HepG2 (cell line): Measurements from ENCODE around the gene BEGAIN. TPM values are rescaled to one million over a fixed set of nuclear protein-coding genes. Genes with fewer than 3 reads are reported as not detected.

Experiments used
- ATAC-seq: fragments of 200-7000 bp; cut with Tn5 transposase; 3 replicates; pipeline ENCODE4 v1.9.1; 2020; ENCODE audit warnings: mild to moderate bottlenecking, moderate library complexity
- BruUV-seq: library from RNA; stranded (reverse); fragments of 400-500 nt; replicated peaks from 2 replicates; lab custom pipeline; 2021; lab: Mats Ljungman, UMichigan
- CTCF ChIA-PET: fragments of 300-600 bp; formaldehyde crosslinking; extraction: SDS; loops from one replicate; lab custom pipeline; 2021; ENCODE audit warnings: low total read pairs, inconsistent platforms, low intra/inter-chr PET ratio; lab: Yijun Ruan, JAX
- POLR2A ChIA-PET: fragments of 350-600 bp; sonication (Branson Sonifier 250); formaldehyde crosslinking; loops from one replicate; lab custom pipeline; 2020; ENCODE audit warnings: antibody characterized with exemption, inconsistent platforms; lab: Yijun Ruan, JAX
- DNase-seq: peaks from one replicate; pipeline ENCODE4 v3.0.0-alpha.2; 2015; ENCODE audit warnings: low spot score
- FAIRE-seq: peaks from 3 replicates; lab custom pipeline; 2011; peaks lifted over from hg19 to GRCh38; lab: Jason Lieb, UNC
- H2AFZ ChIP-seq: one replicate; pipeline ENCODE4 v1.6.1; 2011; ENCODE audit warnings: low read length, inconsistent platforms
- H3K27ac ChIP-seq: fragments of 300-600 bp; 3 replicates; pipeline ENCODE4 v1.8.0; 2011; ENCODE audit warnings: mixed run types, mild to moderate bottlenecking, mixed read lengths, low read length, inconsistent platforms; ENCODE audit not compliant: insufficient read depth; ENCODE audit errors: extremely low read length
- H3K27me3 ChIP-seq, 2 experiments: fragments of 200-600 bp in 1 of 2; 2 replicates in 1 of 2; 3 replicates in 1 of 2; pipeline versions ENCODE4 v1.6.0 to v1.8.0; 2011; ENCODE audit warnings: low read length in 2 of 2, mild to moderate bottlenecking in 2 of 2, moderate library complexity in 2 of 2, inconsistent platforms in 1 of 2; ENCODE audit not compliant: insufficient read depth in 2 of 2, control insufficient read depth in 1 of 2
- H3K36me3 ChIP-seq, 2 experiments: fragments of 200-600 bp in 1 of 2; replicated peaks in 1 of 2; 2 replicates in 1 of 2; 3 replicates in 1 of 2; pipeline versions ENCODE4 v1.5.1 to v1.8.0; 2011; ENCODE audit warnings: low read length in 2 of 2, inconsistent platforms in 1 of 2; ENCODE audit not compliant: insufficient read depth in 2 of 2, control insufficient read depth in 1 of 2
- H3K4me1 ChIP-seq: 2 replicates; pipeline ENCODE4 v1.5.1; 2012; ENCODE audit warnings: low read length, inconsistent platforms; ENCODE audit not compliant: insufficient read depth
- H3K4me2 ChIP-seq: 2 replicates; pipeline ENCODE4 v1.6.0; 2011; ENCODE audit warnings: low read depth, low read length, inconsistent platforms
- H3K4me3 ChIP-seq, 3 experiments: fragments of 200-600 bp in 1 of 3; sonication (generic), shearing (Covaris generic) in 1 of 3; replicated peaks in 1 of 3; 2 replicates each; pipeline ENCODE4 v1.5.1; 2011 to 2016; ENCODE audit warnings: low read length in 3 of 3, inconsistent platforms in 2 of 3, low read depth in 2 of 3, mild to moderate bottlenecking in 2 of 3, control low read depth in 1 of 3, mixed read lengths in 1 of 3; ENCODE audit not compliant: insufficient read depth in 1 of 3
- H3K79me2 ChIP-seq: one replicate; pipeline ENCODE4 v1.6.1; 2011; ENCODE audit warnings: low read length, inconsistent platforms; ENCODE audit not compliant: insufficient read depth
- H3K9ac ChIP-seq: 2 replicates; pipeline ENCODE4 v1.6.0; 2011; ENCODE audit warnings: mild to moderate bottlenecking, low read depth, low read length, inconsistent platforms; ENCODE audit not compliant: insufficient read depth
- H3K9me3 ChIP-seq: 2 replicates; pipeline ENCODE4 v1.5.1; 2012; ENCODE audit warnings: mild to moderate bottlenecking, low read length
- H4K20me1 ChIP-seq: 2 replicates; pipeline ENCODE4 v1.6.0; 2011; ENCODE audit warnings: inconsistent platforms, mild to moderate bottlenecking, low read length, moderate library complexity; ENCODE audit not compliant: insufficient read depth
- NFKBIZ ChIP-seq: IDR thresholded peaks from 2 replicates; pipeline ENCODE4 v1.6.1; 2018; ENCODE audit warnings: missing genetic modification reagents, missing compliant biosample characterization
- NPAS2 ChIP-seq: sonication (generic); formaldehyde crosslinking; IDR thresholded peaks from 2 replicates; pipeline ENCODE4 v1.8.0; 2022; ENCODE audit warnings: mild to moderate bottlenecking, missing genetic modification reagents, borderline replicate concordance
- PHF21A ChIP-seq: sonication (generic); formaldehyde crosslinking; IDR thresholded peaks from 2 replicates; pipeline ENCODE4 v1.5.0; 2020; ENCODE audit warnings: mild to moderate bottlenecking, missing genetic modification reagents
- SRSF4 ChIP-seq: fragments of 200-400 bp; formaldehyde crosslinking; IDR thresholded peaks from one replicate; pipeline ENCODE4 v1.6.1; 2018; ENCODE audit warnings: mild to moderate bottlenecking, low read depth, low read length, moderate library complexity; ENCODE audit not compliant: poor library complexity, severe bottlenecking
- ZNF280D ChIP-seq: sonication (generic); formaldehyde crosslinking; IDR thresholded peaks from 2 replicates; pipeline ENCODE4 v1.5.1; 2020; ENCODE audit warnings: mild to moderate bottlenecking, missing genetic modification reagents
- ZNF281 ChIP-seq: sonication (generic); formaldehyde crosslinking; IDR thresholded peaks from 2 replicates; pipeline ENCODE4 v1.4.0; 2020; ENCODE audit warnings: missing genetic modification reagents, borderline replicate concordance
- ZNF331 ChIP-seq: sonication (generic); formaldehyde crosslinking; IDR thresholded peaks from 2 replicates; pipeline ENCODE4 v1.4.0; 2020; ENCODE audit warnings: missing genetic modification reagents
- WGBS: methylation state at CpG from one replicate; pipeline ENCODE4 v1.1.6; 2017; ENCODE audit warnings: low lambda C conversion rate; 5-methylcytosine and 5-hydroxymethylcytosine counted together
- in situ Hi-C: cut with HindIII; loops from 2 replicates; pipeline ENCODE4 v1.10.0; 2017; ENCODE audit warnings: low pct_unique_long_range_greater_than_20kb; ENCODE audit not compliant: extremely low pct_ligation_motif_present
- intact Hi-C: fragments of 100-400 bp; cut with micrococcal nuclease; formaldehyde crosslinking; loops from one replicate; pipeline ENCODE4 v1.10.0; 2022; ENCODE audit not compliant: unreplicated experiment
- polyA plus RNA-seq, 8 experiments: library from polyadenylated mRNA; depleted of rRNA in 3 of 8; stranded (reverse) in 7 of 8; unstranded in 1 of 8; fragments of >200 nt; fragmentation: Illumina TruSeq in 4 of 8; extraction: Trizol in 4 of 8; gene quantifications; 2 replicates each; pipeline versions ENCODE4 v1.2.1 to v1.2.3, GENCODE V29; 2011 to 2016; ENCODE audit warnings: low read depth in 4 of 8, missing spikeins in 1 of 8, mixed read lengths in 1 of 8; ENCODE audit not compliant: insufficient read depth in 1 of 8
- total RNA-seq, 5 experiments: library from RNA; depleted of rRNA; stranded (reverse); fragments of >200 nt; fragmentation: Illumina TruSeq; extraction: Trizol; gene quantifications; 2 replicates each; pipeline ENCODE4 v1.2.3, GENCODE V29; 2016; ENCODE audit warnings: low read depth in 1 of 5
- TF ChIP-seq, protein P1 (sequence below): sonication (generic); formaldehyde crosslinking; IDR thresholded peaks from 2 replicates; pipeline ENCODE4 v1.5.0; 2020; ENCODE audit warnings: missing genetic modification reagents
- TF ChIP-seq, protein P2 (sequence below): sonication (generic); formaldehyde crosslinking; IDR thresholded peaks from 2 replicates; pipeline ENCODE4 v1.8.1; 2023; ENCODE audit warnings: mild to moderate bottlenecking, missing genetic modification reagents

BEGAIN gene
- total and polyA plus RNA-seq, 2 of the 13 experiments (the other 11 are each of a cell fraction or from before 2014, with no cell fraction given) = not detected

DNA sequence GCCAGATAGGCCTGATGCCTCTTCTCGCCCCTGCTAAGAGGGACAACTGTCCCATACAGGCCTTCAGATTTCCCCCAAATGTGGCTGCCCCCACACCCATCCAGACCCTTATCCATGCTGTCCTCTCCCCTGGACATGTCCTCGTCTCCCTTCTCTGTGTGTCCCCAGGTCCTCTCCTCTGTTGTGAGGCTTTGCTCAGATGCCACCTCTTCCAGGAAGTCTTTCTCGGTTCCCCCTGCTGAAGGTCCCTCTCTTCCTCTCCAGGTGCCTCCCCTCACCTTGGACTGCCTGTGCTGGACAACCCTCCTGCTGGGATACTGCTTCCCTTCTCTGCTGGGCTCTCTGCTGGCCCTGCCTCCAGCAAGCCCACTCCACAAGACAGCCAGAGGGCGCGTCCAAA lies 33.7 kb downstream of the BEGAIN start:
- TF ChIP-seq ZNF281 = no peak
- no peak for TF ChIP-seq ZNF331 (CRISPR knock-in tag)
- no peak for TF ChIP-seq PHF21A (CRISPR knock-in tag)
- no peak for TF ChIP-seq NFKBIZ
- FAIRE-seq (no peak), ATAC-seq (no peak), DNase-seq (no peak)
- Histone ChIP-seq H3K4me1 (no peaks in the 10 kb centered on the region), H3K9ac (no peak overlapping the region), H2AFZ (no peak overlapping the region), H3K36me3 (no peaks in the 10 kb centered on the region), H3K4me3 (no peak overlapping the region), H3K4me2 (no peak overlapping the region), H4K20me1 (0 out of 2 replicates have a peak, but pooled peaks cover 2% of the 10 kb centered on the region), H3K9me3 (no peaks in the 10 kb centered on the region), H3K79me2 (no peaks in the 10 kb centered on the region), H3K27me3 (peaks cover 28 to 92% of the 10 kb centered on the region in 2 experiments), H3K27ac (no peak overlapping the region)
- ChIA-PET CTCF (no interaction called here), POLR2A (no interaction called here)
- BruUV-seq = no TSS peak
- intact Hi-C loops (no loop called here), in situ Hi-C loops (no loop called here)
- 38% methylated on average over 4 of the region's 5 CpGs for WGBS

DNA sequence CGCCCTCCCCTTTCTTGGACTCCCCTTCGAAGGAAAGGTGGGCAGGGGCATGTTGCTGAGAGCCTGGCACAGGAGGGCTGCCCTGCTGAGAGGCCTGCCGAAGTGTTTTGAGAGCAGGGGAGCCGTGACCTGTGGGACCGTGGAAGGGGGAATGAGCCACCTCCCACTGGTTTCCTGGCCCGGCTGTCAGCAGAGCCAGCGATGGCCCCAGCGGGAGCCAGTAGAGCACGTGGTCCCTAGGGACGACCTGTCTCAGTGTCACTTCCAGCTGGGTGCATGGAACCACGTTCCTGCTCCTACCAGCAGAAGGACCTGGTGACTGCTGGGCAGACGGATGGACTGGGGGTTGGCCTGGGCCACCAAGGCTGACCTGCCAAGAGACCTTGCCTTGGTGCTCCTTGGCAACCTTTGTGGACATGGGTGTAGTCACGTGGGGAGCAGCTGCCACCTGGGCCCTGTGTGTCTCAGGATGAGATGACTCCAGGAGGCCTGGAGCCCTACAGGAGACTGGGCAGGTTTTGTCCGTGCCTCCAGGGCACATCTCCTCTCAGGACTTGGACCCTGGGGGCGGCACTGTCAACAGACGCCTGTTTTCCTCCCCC lies 34.6 kb downstream of the BEGAIN start:
- H3K27me3 ChIP-seq = peaks cover 30 to 92% of the 10 kb centered on the region in 2 experiments
- BruUV-seq = no TSS peak
- no peaks in the 10 kb centered on the region for H3K4me1 ChIP-seq
- POLR2A ChIA-PET = no interaction called here
- intact Hi-C loops (no loop called here), in situ Hi-C loops (no loop called here)
- H3K36me3 ChIP-seq = no peaks in the 10 kb centered on the region
- no peaks in the 10 kb centered on the region for H4K20me1 ChIP-seq
- H3K4me2 ChIP-seq = no peak overlapping the region
- H3K27ac ChIP-seq = no peak overlapping the region
- no peak overlapping the region for H3K4me3 ChIP-seq
- FAIRE-seq = no peak
- no peak for DNase-seq
- H2AFZ ChIP-seq = no peak overlapping the region
- WGBS = 13% methylated on average over 3 of the region's 16 CpGs
- no peak overlapping the region for H3K9ac ChIP-seq
- no peaks in the 10 kb centered on the region for H3K9me3 ChIP-seq
- ATAC-seq = no peak
- CTCF ChIA-PET = no interaction called here
- H3K79me2 ChIP-seq = no peaks in the 10 kb centered on the region
- TF ChIP-seq, protein P1, sequence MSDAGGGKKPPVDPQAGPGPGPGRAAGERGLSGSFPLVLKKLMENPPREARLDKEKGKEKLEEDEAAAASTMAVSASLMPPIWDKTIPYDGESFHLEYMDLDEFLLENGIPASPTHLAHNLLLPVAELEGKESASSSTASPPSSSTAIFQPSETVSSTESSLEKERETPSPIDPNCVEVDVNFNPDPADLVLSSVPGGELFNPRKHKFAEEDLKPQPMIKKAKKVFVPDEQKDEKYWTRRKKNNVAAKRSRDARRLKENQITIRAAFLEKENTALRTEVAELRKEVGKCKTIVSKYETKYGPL = no peak
- TF ChIP-seq SRSF4 (no peak), ZNF280D (CRISPR knock-in tag) (no peak), NPAS2 (CRISPR knock-in tag) (no peak)
- TF ChIP-seq, protein P2, sequence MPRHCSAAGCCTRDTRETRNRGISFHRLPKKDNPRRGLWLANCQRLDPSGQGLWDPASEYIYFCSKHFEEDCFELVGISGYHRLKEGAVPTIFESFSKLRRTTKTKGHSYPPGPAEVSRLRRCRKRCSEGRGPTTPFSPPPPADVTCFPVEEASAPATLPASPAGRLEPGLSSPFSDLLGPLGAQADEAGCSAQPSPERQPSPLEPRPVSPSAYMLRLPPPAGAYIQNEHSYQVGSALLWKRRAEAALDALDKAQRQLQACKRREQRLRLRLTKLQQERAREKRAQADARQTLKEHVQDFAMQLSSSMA (CRISPR knock-in tag) = no peak
